ENCODE measurements around the gene TRIM26. TPM values are rescaled to one million over a fixed set of nuclear protein-coding genes. Genes with fewer than 3 reads are reported as not detected.

TRIM26 gene
- polyA plus RNA-seq, 1 of the 3 experiments (the other 2 are of a cell fraction), result 26.1 TPM

DNA sequence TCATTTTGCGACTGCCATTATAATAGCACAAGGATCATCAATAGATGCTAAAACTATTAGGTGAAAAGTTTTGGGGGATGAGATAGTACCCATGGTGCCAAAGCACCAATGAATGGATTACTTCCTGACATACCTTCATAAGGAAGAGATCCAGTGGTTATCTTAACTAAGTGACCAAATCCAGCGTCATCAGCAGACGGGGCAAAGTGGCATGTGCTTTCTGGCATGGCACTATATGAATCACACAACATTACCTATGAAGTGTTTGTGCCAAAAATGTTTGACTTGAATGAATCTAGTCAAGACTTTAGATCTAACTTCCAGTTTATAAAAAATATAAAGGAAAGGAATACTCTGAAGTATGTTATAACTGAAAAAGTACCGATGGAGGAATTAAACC is 10.8 kb downstream of the TRIM26 start:
- peaks cover 21 to 29% of the 10 kb centered on the region in 2 experiments for H3K36me3 ChIP-seq (replicated peaks in 1 of 2; ENCODE audit: control insufficient read depth in 1 of 2, insufficient read depth in 2 of 2, low read length in 1 of 2)
- CTCF ChIA-PET, result no interaction called here
- no peaks in the 10 kb centered on the region for H3F3A ChIP-seq (replicated peaks; ENCODE audit: insufficient read depth)
- DNase-seq, result no peak
- no peaks in the 10 kb centered on the region for H3K9me3 ChIP-seq
- peaks cover 61% of the 10 kb centered on the region for H3K79me2 ChIP-seq (ENCODE audit: insufficient read depth)
- TF ChIP-seq MXI1 (IDR thresholded peaks at IDR 0.05; ENCODE audit: low read depth, low read length), result no peak
- TF ChIP-seq ELF1 (IDR thresholded peaks at IDR 0.05), result no peak
- TF ChIP-seq, protein P1, sequence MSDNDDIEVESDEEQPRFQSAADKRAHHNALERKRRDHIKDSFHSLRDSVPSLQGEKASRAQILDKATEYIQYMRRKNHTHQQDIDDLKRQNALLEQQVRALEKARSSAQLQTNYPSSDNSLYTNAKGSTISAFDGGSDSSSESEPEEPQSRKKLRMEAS (IDR thresholded peaks at IDR 0.05; ENCODE audit: low read depth), result no peak
- no peak for TF ChIP-seq NFIC (IDR thresholded peaks at IDR 0.05; ENCODE audit: borderline replicate concordance)
- no peak for TF ChIP-seq POLR2AphosphoS5 (IDR thresholded peaks at IDR 0.05; ENCODE audit: low read depth, low read length)
- no peak for TF ChIP-seq CHD2 (IDR thresholded peaks at IDR 0.05; ENCODE audit: low read length, partially characterized antibody)
- TF ChIP-seq YY1 (IDR thresholded peaks at IDR 0.05; ENCODE audit: low read depth), result no peak
- no peak for TF ChIP-seq PBX3 (IDR thresholded peaks at IDR 0.05)
- no peak for TF ChIP-seq REST (IDR thresholded peaks at IDR 0.05; ENCODE audit: low read depth, low read length)
- no peak for TF ChIP-seq RCOR1 (IDR thresholded peaks at IDR 0.05; ENCODE audit: low read length)
- TF ChIP-seq EP300 (IDR thresholded peaks at IDR 0.05; ENCODE audit: borderline replicate concordance in 1 of 2, low read depth in 1 of 2, low read length in 1 of 2), result no peak
- TF ChIP-seq, protein P2, sequence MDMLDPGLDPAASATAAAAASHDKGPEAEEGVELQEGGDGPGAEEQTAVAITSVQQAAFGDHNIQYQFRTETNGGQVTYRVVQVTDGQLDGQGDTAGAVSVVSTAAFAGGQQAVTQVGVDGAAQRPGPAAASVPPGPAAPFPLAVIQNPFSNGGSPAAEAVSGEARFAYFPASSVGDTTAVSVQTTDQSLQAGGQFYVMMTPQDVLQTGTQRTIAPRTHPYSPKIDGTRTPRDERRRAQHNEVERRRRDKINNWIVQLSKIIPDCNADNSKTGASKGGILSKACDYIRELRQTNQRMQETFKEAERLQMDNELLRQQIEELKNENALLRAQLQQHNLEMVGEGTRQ (IDR thresholded peaks at IDR 0.05; ENCODE audit: borderline replicate concordance, low read depth, low read length), result no peak
- TF ChIP-seq SMC3 (IDR thresholded peaks at IDR 0.05; ENCODE audit: low read depth, low read length), result no peak
- H3K9ac ChIP-seq, result no peak overlapping the region
- H2AFZ ChIP-seq (ENCODE audit: low read depth), result no peak overlapping the region
- H3K4me1 ChIP-seq (ENCODE audit: control insufficient read depth in 1 of 2, insufficient read depth in 2 of 2, low read depth in 1 of 2, low read length in 1 of 2), result peaks cover 0 to 3% of the 10 kb centered on the region in 2 experiments; a peak in 1 of 4 replicates
- H3K27me3 ChIP-seq (ENCODE audit: insufficient read depth), result no peaks in the 10 kb centered on the region
- POLR2A ChIA-PET, result no interaction called here
- peaks cover 25% of the 10 kb centered on the region; the same call in 1 of the 2 replicates for H4K20me1 ChIP-seq (ENCODE audit: insufficient read depth)
- H3K4me2 ChIP-seq, result no peak overlapping the region
- WGBS (ENCODE audit: low lambda C conversion rate), result 89% methylated on average over 4 of the region's 4 CpGs
- no peaks in the 10 kb centered on the region for H3K9me2 ChIP-seq
- no peak overlapping the region for H3K4me3 ChIP-seq (ENCODE audit: low read depth in 2 of 2, low read length in 1 of 2)
- no peak overlapping the region; a peak in 1 of 4 replicates for H3K27ac ChIP-seq (ENCODE audit: low read depth in 2 of 2, low read length in 1 of 2)

Data from SK-N-SH (cell line).